Endodermal cell (in vitro differentiated cells): ENCODE measurements around the gene SERPINE3. TPM values are rescaled to one million over a fixed set of nuclear protein-coding genes. Genes with fewer than 3 reads are reported as not detected.

Experiments used
- DNase-seq: peaks from one replicate; pipeline ENCODE4 v3.0.0-alpha.2; 2017
- H3K27ac ChIP-seq: 2 replicates; pipeline ENCODE4 v1.5.1; 2013; ENCODE audit warnings: mild to moderate bottlenecking, low read depth, low read length, moderate library complexity
- H3K27me3 ChIP-seq: 2 replicates; pipeline ENCODE4 v1.6.1; 2013; ENCODE audit warnings: mild to moderate bottlenecking, low read length, moderate library complexity; ENCODE audit not compliant: insufficient read depth, control insufficient read depth, poor library complexity, severe bottlenecking
- H3K36me3 ChIP-seq: 2 replicates; pipeline ENCODE4 v1.7.0; 2013; ENCODE audit warnings: mild to moderate bottlenecking, low read length, moderate library complexity; ENCODE audit not compliant: control insufficient read depth, insufficient read depth
- H3K4me1 ChIP-seq: one replicate; pipeline ENCODE4 v1.7.0; 2013; ENCODE audit warnings: low read length; ENCODE audit not compliant: control insufficient read depth, insufficient read depth
- H3K4me3 ChIP-seq: 2 replicates; pipeline ENCODE4 v1.5.1; 2013; ENCODE audit warnings: mild to moderate bottlenecking, low read length, moderate library complexity
- H3K9ac ChIP-seq: 2 replicates; pipeline ENCODE4 v1.6.1; 2013; ENCODE audit warnings: mild to moderate bottlenecking, low read length, moderate library complexity; ENCODE audit not compliant: poor library complexity, severe bottlenecking; ENCODE audit errors: extremely low read depth
- H3K9me3 ChIP-seq: 2 replicates; pipeline ENCODE4 v1.6.1; 2013; ENCODE audit warnings: mild to moderate bottlenecking, low read length, moderate library complexity; ENCODE audit not compliant: control insufficient read depth
- H3K27ac Mint-ChIP-seq: 2 replicates; pipeline ENCODE4 v1.8.0; 2020; ENCODE audit warnings: mixed read lengths
- H3K27me3 Mint-ChIP-seq: 2 replicates; pipeline ENCODE4 v1.8.0; 2021; ENCODE audit warnings: mild to moderate bottlenecking, mixed read lengths; ENCODE audit not compliant: insufficient read depth
- H3K36me3 Mint-ChIP-seq: 2 replicates; pipeline ENCODE4 v1.8.0; 2020; ENCODE audit warnings: low read depth, mixed read lengths
- H3K4me1 Mint-ChIP-seq: 2 replicates; pipeline ENCODE4 v1.8.0; 2020; ENCODE audit warnings: mixed read lengths
- H3K4me3 Mint-ChIP-seq: 2 replicates; pipeline ENCODE4 v1.8.0; 2020; ENCODE audit warnings: mild to moderate bottlenecking, moderate library complexity, mixed read lengths
- H3K9me3 Mint-ChIP-seq: 2 replicates; pipeline ENCODE4 v1.8.0; 2020; ENCODE audit warnings: mild to moderate bottlenecking, mixed read lengths
- WGBS, 2 experiments: methylation state at CpG; one replicate each; pipeline versions ENCODE4 v1.1.5 to v1.1.7; 2013; ENCODE audit warnings: missing lambda C conversion rate in 2 of 2, mixed read lengths in 1 of 2; ENCODE audit not compliant: insufficient coverage in 1 of 2, insufficient read length in 1 of 2; 5-methylcytosine and 5-hydroxymethylcytosine counted together
- long read RNA-seq, 4 experiments: library from polyadenylated mRNA in 2 of 4; library from RNA in 1 of 4; library from capped mRNA in 1 of 4; stranded (forward) in 3 of 4; unstranded in 1 of 4; transcript quantifications; one replicate each; pipeline ENCODE4 v2.0.0, GENCODE V29; 2020 to 2021; ENCODE audit warnings: inconsistent platforms in 1 of 4
- polyA plus RNA-seq, 2 experiments: library from polyadenylated mRNA; stranded (reverse); fragments of 50-300 nt; gene quantifications; one replicate each; pipeline ENCODE4 v1.2.3, GENCODE V29; 2013
- total RNA-seq, 2 donors: library from RNA; stranded (reverse); fragmentation: NEBNext Ultra II Directional in 1 of 2; extraction: Animal tissue kit (Norgen Biotek cat#: 25700) in 1 of 2; gene quantifications; 2 replicates in 1 of 2; 3 replicates in 1 of 2; pipeline ENCODE4 v1.2.1, GENCODE V29; 2021
- TF ChIP-seq, protein P1 (sequence below): fragments of 200-600 bp; sonication (generic); conservative IDR thresholded peaks from 2 replicates; pipeline ENCODE4 v1.5.0; 2021; ENCODE audit warnings: antibody characterized with exemption, mild to moderate bottlenecking

The SERPINE3 gene
- total RNA-seq, result under 1 TPM in 1 of 2 donors, not detected in 1; 0.89 TPM
- not detected for polyA plus RNA-seq (2013, experiment 1 of 2)
- not detected for polyA plus RNA-seq (2013, experiment 2 of 2)
- long read RNA-seq, experiment 1, result 0 reads
- long read RNA-seq, experiment 2, result 0 reads
- long read RNA-seq, experiment 3, result 0 reads
- long read RNA-seq, experiment 4, result 0 reads

DNA sequence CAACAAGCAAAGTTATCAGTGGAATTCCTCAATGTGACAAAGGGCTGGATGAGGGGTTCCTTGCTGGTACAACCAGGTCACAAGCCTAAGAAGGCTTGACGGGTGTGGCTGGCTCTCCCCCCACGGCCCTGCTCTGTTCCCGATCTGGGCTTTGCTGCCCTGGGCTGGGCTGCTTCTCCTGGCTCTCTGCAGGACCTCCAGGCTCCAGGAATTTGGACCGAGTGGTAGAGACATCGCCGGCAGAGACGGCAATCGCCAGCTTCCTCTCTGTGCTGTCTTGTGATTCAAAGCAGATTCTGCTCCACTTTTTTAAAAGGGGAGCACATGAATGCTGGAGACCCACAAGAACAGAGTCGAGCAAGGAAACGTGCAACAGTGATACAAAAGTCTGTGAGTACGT is at the start of gene SERPINE3:
Gene SERPINE3, plus strand, starts transcription at position 338 of the 400 bp plus-strand sequence. CDS start 1,401 bp downstream, outside the sequence.
- H3K4me3 Mint-ChIP-seq, result no peak within 1 kb of the TSS
- Histone ChIP-seq H3K4me3 (no peak within 1 kb of the TSS), H3K4me1 (no peaks in the 10 kb centered on the region), H3K9me3 (no peaks in the 10 kb centered on the region), H3K9ac (no peak within 1 kb of the TSS), H3K27ac (no peak within 1 kb of the TSS), H3K27me3 (no peaks in the 10 kb centered on the region), H3K36me3 (no peaks in the 10 kb centered on the region)
- 84 to 86% methylated on average over 11 of the region's 11 CpGs for WGBS, 2 experiments
- no peaks in the 10 kb centered on the region for H3K27me3 Mint-ChIP-seq
- H3K4me1 Mint-ChIP-seq, result peaks cover 4% of the 10 kb centered on the region
- no peak within 1 kb of the TSS for H3K27ac Mint-ChIP-seq
- H3K36me3 Mint-ChIP-seq, result no peaks in the 10 kb centered on the region
- DNase-seq, result peak; percentile 42
- TF ChIP-seq, protein P1, sequence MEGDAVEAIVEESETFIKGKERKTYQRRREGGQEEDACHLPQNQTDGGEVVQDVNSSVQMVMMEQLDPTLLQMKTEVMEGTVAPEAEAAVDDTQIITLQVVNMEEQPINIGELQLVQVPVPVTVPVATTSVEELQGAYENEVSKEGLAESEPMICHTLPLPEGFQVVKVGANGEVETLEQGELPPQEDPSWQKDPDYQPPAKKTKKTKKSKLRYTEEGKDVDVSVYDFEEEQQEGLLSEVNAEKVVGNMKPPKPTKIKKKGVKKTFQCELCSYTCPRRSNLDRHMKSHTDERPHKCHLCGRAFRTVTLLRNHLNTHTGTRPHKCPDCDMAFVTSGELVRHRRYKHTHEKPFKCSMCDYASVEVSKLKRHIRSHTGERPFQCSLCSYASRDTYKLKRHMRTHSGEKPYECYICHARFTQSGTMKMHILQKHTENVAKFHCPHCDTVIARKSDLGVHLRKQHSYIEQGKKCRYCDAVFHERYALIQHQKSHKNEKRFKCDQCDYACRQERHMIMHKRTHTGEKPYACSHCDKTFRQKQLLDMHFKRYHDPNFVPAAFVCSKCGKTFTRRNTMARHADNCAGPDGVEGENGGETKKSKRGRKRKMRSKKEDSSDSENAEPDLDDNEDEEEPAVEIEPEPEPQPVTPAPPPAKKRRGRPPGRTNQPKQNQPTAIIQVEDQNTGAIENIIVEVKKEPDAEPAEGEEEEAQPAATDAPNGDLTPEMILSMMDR, result no peak
- H3K9me3 Mint-ChIP-seq, result no peaks in the 10 kb centered on the region

DNA sequence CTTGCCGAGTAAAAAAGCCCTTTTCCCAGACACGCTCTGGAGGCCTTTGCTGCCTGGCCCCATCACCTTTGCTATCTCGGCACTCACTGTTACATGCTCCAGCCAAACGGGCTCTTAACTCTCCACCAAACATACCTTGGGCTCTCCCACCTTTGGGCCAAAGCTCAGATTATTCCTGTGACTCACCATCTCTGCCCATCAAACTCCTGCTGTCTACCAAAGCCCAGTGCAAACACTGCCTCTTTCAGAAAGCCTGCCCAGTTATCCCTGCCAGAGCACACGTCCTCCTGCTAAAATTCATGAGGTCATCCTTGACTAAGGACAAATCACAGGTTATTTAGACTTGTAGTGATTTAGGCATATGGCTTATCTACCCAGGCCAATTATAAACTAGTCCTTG is 48.1 kb upstream of the SERPINE3 start:
- no peak overlapping the region for H3K27ac Mint-ChIP-seq
- H3K36me3 Mint-ChIP-seq, result no peaks in the 10 kb centered on the region
- no peaks in the 10 kb centered on the region for H3K36me3 ChIP-seq
- peaks cover 31% of the 10 kb centered on the region for H3K4me1 Mint-ChIP-seq
- no peaks in the 10 kb centered on the region for H3K27me3 Mint-ChIP-seq
- TF ChIP-seq, protein P1, result no peak
- H3K4me3 Mint-ChIP-seq, result no peak overlapping the region
- H3K9ac ChIP-seq, result no peak overlapping the region
- no peaks in the 10 kb centered on the region for H3K9me3 ChIP-seq
- WGBS, 2 experiments, result 78 to 83% methylated on average over 5 of the region's 5 CpGs
- no peak overlapping the region for H3K4me3 ChIP-seq
- no peaks in the 10 kb centered on the region for H3K9me3 Mint-ChIP-seq
- H3K27me3 ChIP-seq, result no peaks in the 10 kb centered on the region
- no peak overlapping the region for H3K27ac ChIP-seq
- peaks cover 9% of the 10 kb centered on the region for H3K4me1 ChIP-seq
- peak; percentile 56 for DNase-seq

DNA sequence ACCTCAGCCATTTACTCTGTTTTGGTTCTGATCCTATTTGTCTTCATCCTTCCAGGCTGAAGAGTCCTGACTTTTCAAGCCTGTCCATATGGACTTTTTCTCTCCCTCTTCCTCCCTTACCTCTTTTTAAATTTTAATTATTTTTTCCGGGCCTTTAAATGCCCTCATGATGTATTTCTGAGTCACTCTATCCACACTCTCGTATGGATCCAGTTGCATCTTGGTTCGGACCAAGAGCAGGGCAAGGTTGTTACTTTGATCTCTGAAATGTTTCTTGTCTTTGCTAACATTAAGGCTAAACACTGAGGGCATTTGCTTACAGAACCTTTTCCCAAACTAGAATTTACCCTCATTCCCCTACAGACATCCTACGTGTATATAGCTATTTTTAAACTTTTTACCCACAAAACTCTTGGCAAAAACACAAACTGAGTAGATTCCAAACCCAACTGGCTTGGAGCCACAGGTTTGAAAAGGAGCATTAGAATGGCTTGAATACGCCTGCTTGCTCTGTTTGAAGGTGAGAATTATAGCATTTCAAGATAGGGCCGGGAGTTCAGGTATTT is 47.4 kb upstream of the SERPINE3 start:
- 90 to 95% methylated on average over 5 to 6 of the region's 6 CpGs for WGBS, 2 experiments

More for the DNA sequence above, 47.4 kb upstream of the SERPINE3 start:
- H3K4me1 ChIP-seq, result peaks cover 7% of the 10 kb centered on the region
- no peak for DNase-seq
- Mint-ChIP-seq H3K4me1 (peaks cover 26% of the 10 kb centered on the region), H3K9me3 (no peaks in the 10 kb centered on the region), H3K27ac (no peak overlapping the region), H3K27me3 (peaks cover 2% of the 10 kb centered on the region), H3K4me3 (no peak overlapping the region), H3K36me3 (no peaks in the 10 kb centered on the region)
- no peaks in the 10 kb centered on the region for H3K9me3 ChIP-seq
- H3K36me3 ChIP-seq, result no peaks in the 10 kb centered on the region
- H3K4me3 ChIP-seq, result no peak overlapping the region
- TF ChIP-seq, protein P1, result no peak
- H3K27me3 ChIP-seq, result no peaks in the 10 kb centered on the region
- no peak overlapping the region for H3K27ac ChIP-seq
- H3K9ac ChIP-seq, result no peak overlapping the region
